ENCODE data around the gene MARVELD3.
"Not testable (repeated sequence)": the region's sequence is repeated elsewhere in the genome, so short reads cannot be mapped to it uniquely, and the experiment has no call there.

MARVELD3 gene

GRCh38 chr16:71626018-71626857 lies at the start of gene MARVELD3:
Gene MARVELD3, plus strand, starts transcription at chr16:71626184. Its CDS starts 46 bp downstream, at chr16:71626230.
- DNase-seq (ENCODE audit: low read depth in 2 of 3, low spot score in 1 of 3), result no peak

DNA sequence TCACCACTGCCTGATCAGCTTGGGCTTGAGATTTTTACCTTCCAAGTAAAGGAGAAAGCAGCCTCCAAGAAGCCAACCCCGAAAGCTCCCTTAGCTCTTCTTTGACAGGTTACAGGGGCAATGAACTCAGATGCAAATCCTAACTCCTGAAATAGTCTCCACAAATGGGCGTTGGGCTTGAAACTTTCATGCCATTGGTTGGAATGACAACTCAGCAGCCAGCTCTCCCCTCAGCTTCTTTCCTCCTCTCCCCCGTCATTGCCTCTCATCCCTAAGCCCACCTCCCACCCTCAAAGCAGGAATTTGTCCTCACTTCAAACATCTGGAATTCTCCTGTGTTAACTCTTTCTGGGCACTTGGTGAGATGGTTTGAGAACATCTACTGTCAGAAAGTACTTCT lies 49.0 kb upstream of the MARVELD3 start, which contains the start of gene TAT:
TAT (minus strand) TSS at position 122 of the 400 bp plus-strand sequence. CDS start 677 bp downstream, outside the sequence.
- no peak for DNase-seq (ENCODE audit: low read depth in 2 of 3, low spot score in 1 of 3)

DNA sequence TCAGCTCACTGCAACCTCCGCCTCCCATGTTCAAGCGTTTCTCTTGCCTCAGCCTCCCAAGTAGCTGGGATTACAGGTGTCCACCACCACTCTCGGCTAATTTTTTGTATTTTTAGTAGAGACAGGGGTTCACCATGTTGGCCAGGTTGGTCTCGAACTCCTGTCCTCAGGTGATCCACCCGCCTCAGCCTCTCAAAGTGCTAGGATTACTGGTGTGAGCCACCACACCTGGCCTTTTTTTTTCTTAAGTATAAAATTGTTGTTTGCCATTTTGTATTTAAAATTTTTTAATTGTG lies 43.5 kb upstream of the MARVELD3 start:
- DNase-seq (ENCODE audit: low read depth in 2 of 3, low spot score in 1 of 3), result not testable (repeated sequence)

- no peak for DNase-seq (ENCODE audit: low read depth in 2 of 3, low spot score in 1 of 3)
Observed at GRCh38 chr16:71584543-71585317, 41.3 kb upstream of the MARVELD3 start.

- DNase-seq (ENCODE audit: low read depth in 2 of 3, low spot score in 1 of 3), result no peak
Observed at GRCh38 chr16:71585318-71585703, 40.7 kb upstream of the MARVELD3 start.

DNA sequence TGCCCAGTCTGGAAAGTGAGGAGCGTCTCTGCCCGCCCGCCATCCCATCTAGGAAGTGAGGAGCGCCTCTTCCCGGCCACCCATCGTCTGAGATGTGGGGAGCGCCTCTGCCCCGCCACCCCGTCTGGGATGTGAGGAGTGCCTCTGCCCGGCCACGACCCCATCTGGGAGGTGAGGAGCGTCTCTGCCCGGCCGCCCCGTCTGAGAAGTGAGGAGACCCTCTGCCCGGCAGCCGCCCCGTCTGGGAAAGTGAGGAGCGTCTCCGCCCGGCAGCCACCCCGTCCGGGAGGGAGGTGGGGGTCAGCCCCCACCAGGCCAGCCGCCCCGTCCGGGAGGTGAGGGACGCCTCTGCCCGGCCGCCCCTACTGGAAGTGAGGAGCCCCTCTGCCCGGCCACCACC lies 36.6 kb upstream of the MARVELD3 start:
- DNase-seq (ENCODE audit: low read depth in 2 of 3, low spot score in 1 of 3), result not testable (repeated sequence)

DNA sequence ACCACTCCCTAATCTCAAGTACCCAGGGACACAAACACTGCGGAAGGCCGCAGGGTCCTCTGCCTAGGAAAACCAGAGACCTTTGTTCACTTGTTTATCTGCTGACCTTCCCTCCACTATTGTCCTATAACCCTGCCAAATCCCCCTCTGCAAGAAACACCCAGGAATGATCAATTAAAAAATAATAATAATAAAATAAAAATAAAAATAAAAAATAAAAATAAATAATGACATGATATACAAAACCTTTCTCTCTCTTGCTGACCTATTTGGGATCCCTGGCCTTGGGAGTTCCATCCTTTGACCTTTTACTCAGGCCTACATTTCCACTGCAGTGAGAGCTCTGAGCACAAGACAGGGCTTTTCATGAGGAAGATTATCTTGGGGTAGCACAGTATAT lies 35.9 kb upstream of the MARVELD3 start:
- not testable (repeated sequence) for DNase-seq (ENCODE audit: low read depth in 2 of 3, low spot score in 1 of 3)

DNA sequence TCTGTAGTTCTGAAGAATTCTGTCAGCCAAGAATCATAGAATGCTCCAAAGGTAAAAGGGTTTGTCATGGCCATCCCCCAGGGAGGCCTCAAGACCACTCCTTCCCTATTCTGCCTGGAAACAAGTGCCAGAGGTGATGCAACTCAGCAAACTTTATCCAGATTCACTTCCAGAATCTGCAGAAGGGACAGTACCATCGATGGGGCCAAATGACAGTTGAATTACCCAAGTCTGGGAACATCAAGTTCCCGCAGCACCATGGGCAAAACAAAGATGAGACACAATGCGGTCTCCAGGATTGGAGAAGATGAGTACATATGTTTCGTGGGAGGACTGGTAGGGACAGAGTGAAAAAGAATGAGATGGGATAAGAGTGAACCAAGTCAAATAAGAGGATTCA lies 35.4 kb upstream of the MARVELD3 start:
- DNase-seq (ENCODE audit: low read depth in 2 of 3, low spot score in 1 of 3), result no peak

DNA sequence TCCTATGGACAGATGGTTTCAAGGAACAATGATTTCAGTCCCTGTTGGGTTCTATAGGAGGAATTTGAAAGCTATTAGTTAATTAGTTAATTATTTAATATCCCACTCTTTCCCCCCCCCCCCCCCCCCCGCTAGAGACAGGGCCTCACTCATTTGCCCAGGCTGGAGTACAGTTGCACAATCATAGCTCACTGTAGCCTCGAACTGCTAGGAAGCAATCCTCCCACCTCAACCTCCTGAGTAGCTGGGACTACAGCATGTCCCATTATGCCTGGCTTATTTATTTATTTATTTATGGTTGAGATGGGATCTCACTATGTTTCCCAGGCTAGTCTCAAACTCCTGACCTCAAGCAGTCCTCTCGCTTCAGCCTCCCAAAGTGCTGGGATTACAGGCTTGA lies 34.1 kb upstream of the MARVELD3 start:
- no peak for DNase-seq (ENCODE audit: low read depth in 2 of 3, low spot score in 1 of 3)

GRCh38 chr16:71593048-71593999 lies 32.7 kb upstream of the MARVELD3 start:
- no peak for DNase-seq (ENCODE audit: low read depth in 2 of 3, low spot score in 1 of 3)

DNA sequence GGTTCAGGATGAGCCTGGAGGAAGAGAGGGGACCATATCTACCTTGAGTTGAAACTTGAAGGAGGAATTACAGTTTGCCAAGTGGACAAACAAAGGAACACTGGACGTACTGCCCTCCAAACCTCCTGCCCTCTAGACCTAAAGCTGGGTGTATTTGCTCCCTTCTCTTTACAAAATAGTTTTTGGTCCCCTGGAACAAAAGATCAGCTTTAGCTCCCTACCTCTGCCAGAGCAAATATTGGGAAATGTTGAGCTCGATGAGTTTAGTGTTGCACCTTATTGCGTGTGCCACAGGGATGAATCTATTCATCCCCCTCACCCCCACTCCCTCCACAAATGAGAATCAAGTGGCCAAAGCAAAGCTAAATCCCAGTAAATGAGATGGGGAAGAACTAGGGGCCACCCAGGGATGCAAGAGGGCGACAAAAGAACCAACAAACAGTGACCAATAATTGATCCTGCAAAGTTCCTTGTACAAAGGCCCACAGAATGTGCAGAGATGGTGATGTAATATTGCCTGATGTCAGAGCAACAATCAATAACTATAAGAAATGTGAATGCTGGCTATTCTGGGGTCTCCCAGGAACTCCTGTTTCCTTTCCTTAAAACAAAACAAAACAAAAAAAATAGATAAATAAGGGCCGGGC lies 31.9 kb upstream of the MARVELD3 start:
- no peak for DNase-seq (ENCODE audit: low read depth in 2 of 3, low spot score in 1 of 3)

DNA sequence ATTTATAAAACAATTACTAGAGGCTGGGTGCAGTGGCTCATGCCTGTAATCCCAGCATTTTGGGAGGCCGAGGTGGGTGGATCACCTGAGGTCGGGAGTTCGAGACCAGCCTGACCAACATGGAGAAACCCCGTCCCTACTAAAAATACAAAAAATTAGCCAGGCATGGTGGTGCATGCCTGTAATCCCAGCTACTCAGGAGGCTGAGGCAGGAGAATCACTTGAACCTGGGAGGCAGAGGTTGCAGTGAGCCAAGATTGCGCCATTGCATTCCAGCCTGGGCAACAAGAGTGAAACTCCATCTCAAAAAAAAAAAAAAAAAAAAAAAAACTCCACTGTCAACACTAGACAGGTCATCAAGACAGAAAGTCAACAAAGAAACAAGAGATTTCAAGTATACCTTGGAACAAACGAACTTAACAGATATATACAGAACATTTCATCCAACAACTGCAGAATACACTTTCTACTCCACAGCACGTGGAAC lies 30.6 kb upstream of the MARVELD3 start:
- not testable (repeated sequence) for DNase-seq (ENCODE audit: low read depth in 2 of 3, low spot score in 1 of 3)

DNA sequence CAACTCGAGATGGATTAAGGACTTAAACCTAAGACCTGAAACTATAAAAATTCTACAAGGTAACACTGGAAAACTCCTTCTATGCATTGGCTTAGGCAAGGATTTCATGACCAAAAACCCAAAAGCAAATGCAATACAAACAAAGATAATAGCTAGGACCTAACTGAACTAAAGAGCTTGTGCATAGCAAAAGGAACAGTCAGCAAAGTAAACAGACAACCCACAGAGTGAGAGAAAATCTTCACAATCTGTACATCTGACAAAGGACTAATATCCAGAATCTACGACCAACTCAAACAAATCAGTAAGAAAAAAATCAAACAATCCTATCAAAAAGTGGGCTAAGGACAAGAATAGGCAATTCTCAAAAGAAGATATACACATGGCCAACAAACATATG lies 27.6 kb upstream of the MARVELD3 start:
- DNase-seq (ENCODE audit: low read depth in 2 of 3, low spot score in 1 of 3), result not testable (repeated sequence)

- no peak for DNase-seq (ENCODE audit: low read depth in 2 of 3, low spot score in 1 of 3)
Observed at GRCh38 chr16:71600822-71601221, 25.2 kb upstream of the MARVELD3 start.

- DNase-seq (ENCODE audit: low read depth in 2 of 3, low spot score in 1 of 3), result no peak
Observed at GRCh38 chr16:71609066-71609465, 16.9 kb upstream of the MARVELD3 start.

DNA sequence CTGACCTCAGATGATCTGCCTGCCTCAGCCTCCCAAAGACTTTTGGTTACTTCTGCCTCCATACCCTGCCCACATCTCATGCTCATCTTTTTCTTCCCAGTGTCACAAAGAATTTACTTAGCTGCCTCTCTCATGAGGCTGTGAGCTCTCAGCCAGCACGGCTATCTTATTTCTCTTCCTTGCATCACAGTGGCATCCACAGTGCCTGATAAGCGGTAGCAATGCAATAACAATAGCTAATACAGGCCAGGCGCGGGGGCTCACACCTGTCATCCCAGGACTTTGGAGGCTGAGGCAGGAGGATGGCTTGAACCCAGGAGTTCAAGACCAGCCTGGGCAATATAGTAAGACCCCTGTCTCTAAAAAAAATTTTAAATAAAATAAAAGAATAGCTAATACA lies 15.5 kb upstream of the MARVELD3 start:
- no peak for DNase-seq (ENCODE audit: low read depth in 2 of 3, low spot score in 1 of 3)

DNA sequence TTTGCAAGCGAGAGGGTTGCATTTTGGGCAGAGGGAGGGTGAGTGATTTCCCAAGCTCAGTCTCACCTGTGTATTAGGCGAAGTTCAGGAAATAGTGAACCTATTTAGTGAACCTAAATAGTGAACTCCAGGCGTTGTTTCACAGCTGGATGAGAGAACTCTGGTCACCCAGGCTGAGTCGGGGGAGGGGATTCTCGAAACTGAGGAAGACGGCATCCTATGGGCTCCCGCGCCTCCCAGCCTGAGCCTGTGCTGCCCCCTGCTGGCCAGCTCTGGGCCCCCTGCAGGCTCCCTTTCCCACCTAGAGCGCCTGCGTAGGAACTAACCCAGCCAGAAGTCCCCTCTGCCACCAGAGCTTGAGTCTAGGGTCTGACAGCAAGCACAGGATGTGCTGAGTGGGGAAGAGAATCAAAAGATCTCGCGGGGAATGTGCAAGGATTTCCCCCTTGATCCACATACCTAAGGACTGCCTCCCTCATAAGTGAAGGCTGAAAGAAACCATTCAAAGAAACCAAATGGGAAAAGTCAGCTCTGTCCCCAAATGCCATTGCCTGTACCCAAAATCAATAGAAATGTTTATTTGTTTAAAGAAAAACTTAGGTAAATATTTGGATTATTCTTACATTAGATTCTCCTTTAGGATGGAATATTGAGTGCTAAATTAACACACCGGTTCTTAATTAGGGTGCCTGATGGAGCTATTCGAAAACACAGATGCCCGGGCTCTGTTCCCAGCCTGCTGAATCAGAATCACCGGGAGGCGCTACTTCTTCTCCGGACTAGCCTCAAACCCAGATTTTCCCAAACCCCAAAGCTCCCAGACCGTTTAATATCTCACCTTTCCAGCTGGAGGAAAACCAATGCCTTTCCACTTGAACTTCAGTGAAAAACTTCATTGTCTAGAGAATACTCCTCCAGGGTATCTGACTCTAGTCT lies 14.8 kb upstream of the MARVELD3 start:
- DNase-seq (ENCODE audit: low read depth in 2 of 3, low spot score in 1 of 3), result peak; percentile 57 to 86 (median 76)

- not testable (repeated sequence) for DNase-seq (ENCODE audit: low read depth in 2 of 3, low spot score in 1 of 3)
Observed at GRCh38 chr16:71614956-71615355, 11.0 kb upstream of the MARVELD3 start.

- DNase-seq (ENCODE audit: low read depth in 2 of 3, low spot score in 1 of 3), result no peak
Observed at GRCh38 chr16:71618429-71618828, 7.6 kb upstream of the MARVELD3 start.

Measured in stimulated activated CD4-positive, alpha-beta T cell treated with anti-CD3 and anti-CD28 coated beads, Interleukin-12 subunit alpha, Interleukin-12 subunit beta, amount 100 ng/mL, for 48 hours (primary cell).